K562 (cell line): Measurements from ENCODE around the gene SEPTIN1. TPM values are rescaled to one million over a fixed set of nuclear protein-coding genes. Genes with fewer than 3 reads are reported as not detected.
A peak's percentile ranks its signal among the peaks of the same experiment; 100 is the strongest.

Experiments used
- AFF1 ChIP-seq, 2 experiments: fragments of 450-650 bp; IDR thresholded peaks; 2 replicates each; pipeline ENCODE4 v1.6.1; 2018; ENCODE audit warnings: mild to moderate bottlenecking in 2 of 2, low read depth in 1 of 2; ENCODE audit not compliant: partially characterized antibody in 2 of 2
- BACH1 ChIP-seq: fragments of 200-800 bp; sonication (Bioruptor generic); IDR thresholded peaks from 2 replicates; pipeline ENCODE4 v1.6.1; 2016; ENCODE audit warnings: missing genetic modification characterization, missing compliant biosample characterization
- CREBBP ChIP-seq: IDR thresholded peaks from one replicate; pipeline ENCODE4 v1.6.1; 2012; ENCODE audit warnings: low read depth, mild to moderate bottlenecking, control low read depth, inconsistent platforms, low read length
- ESRRA ChIP-seq: fragments of 450-650 bp; IDR thresholded peaks from 2 replicates; pipeline ENCODE4 v1.6.1; 2014; ENCODE audit warnings: low read depth, mild to moderate bottlenecking, moderate library complexity, borderline replicate concordance
- NFIX ChIP-seq: fragments of 250-450 bp; sonication (Bioruptor Pico); IDR thresholded peaks from 2 replicates; pipeline ENCODE4 v1.4.0; 2020; ENCODE audit warnings: low read depth, mild to moderate bottlenecking, moderate library complexity
- RAD51 ChIP-seq: fragments of 450-650 bp; IDR thresholded peaks from 2 replicates; pipeline ENCODE4 v1.7.1; 2016; ENCODE audit warnings: low read depth, mild to moderate bottlenecking, borderline replicate concordance
- RBM17 ChIP-seq: fragments of 200-400 bp; formaldehyde crosslinking; IDR thresholded peaks from 2 replicates; pipeline ENCODE4 v1.6.1; 2017; ENCODE audit warnings: low read depth, mild to moderate bottlenecking, low read length, borderline replicate concordance
- RERE ChIP-seq: sonication (generic); formaldehyde crosslinking; IDR thresholded peaks from 2 replicates; pipeline ENCODE4 v1.8.0; 2023; ENCODE audit warnings: missing genetic modification reagents, mild to moderate bottlenecking, borderline replicate concordance
- RFX7 ChIP-seq: fragments of 250-450 bp; sonication (Bioruptor Pico); IDR thresholded peaks from 2 replicates; pipeline ENCODE4 v1.5.1; 2021; ENCODE audit warnings: mild to moderate bottlenecking
- SIRT6 ChIP-seq: IDR thresholded peaks from one replicate; pipeline ENCODE4 v1.6.1; 2012; ENCODE audit warnings: low read depth, mild to moderate bottlenecking, control low read depth, inconsistent platforms, low read length, moderate library complexity
- ZFPM2 ChIP-seq: fragments of 250-450 bp; sonication (Bioruptor Pico); IDR thresholded peaks from 2 replicates; pipeline ENCODE4 v1.5.1; 2022; ENCODE audit warnings: mild to moderate bottlenecking
- ZNF124 ChIP-seq: sonication (generic); formaldehyde crosslinking; IDR thresholded peaks from 2 replicates; pipeline ENCODE4 v1.8.1; 2022; ENCODE audit warnings: missing genetic modification reagents
- polyA plus RNA-seq, 8 experiments: library from polyadenylated mRNA; depleted of rRNA in 4 of 8; stranded (reverse) in 5 of 8; unstranded in 3 of 8; fragments of >200 nt; fragmentation: Nextera tagmentation in 2 of 8; fragmentation: Illumina TruSeq in 1 of 8; extraction: Ambion mirVana in 2 of 8; extraction: Trizol in 1 of 8; gene quantifications; 2 replicates each; pipeline versions ENCODE4 v1.2.1 to v1.2.3, GENCODE V29; 2011 to 2014; ENCODE audit warnings: inconsistent platforms in 1 of 8, missing spikeins in 1 of 8
- total RNA-seq, 7 experiments: library from RNA; depleted of rRNA in 6 of 7; stranded (reverse); fragments of >200 nt in 6 of 7; fragmentation: Illumina TruSeq in 2 of 7; extraction: Trizol in 2 of 7; gene quantifications; 2 replicates each; pipeline versions ENCODE4 v1.2.1 to v1.2.3, GENCODE V29; 2011 to 2021; ENCODE audit warnings: low replicate concordance in 1 of 7
- TF ChIP-seq, protein P1 (sequence below): fragments of 450-650 bp; conservative IDR thresholded peaks from 2 replicates; pipeline ENCODE4 v1.6.1; 2016; ENCODE audit warnings: missing genetic modification characterization, low read depth, mild to moderate bottlenecking, control low read depth, missing compliant biosample characterization
- TF ChIP-seq, protein P2 (sequence below): fragments of 200-800 bp; sonication (Bioruptor generic); IDR thresholded peaks from 2 replicates; pipeline ENCODE4 v1.6.1; 2017; ENCODE audit warnings: missing genetic modification characterization, missing compliant biosample characterization

The SEPTIN1 gene
- total and polyA plus RNA-seq, 9 of the 15 experiments (the other 6 are each of a cell fraction or from before 2014, with no cell fraction given), result 0.23 to 5.6 (median 1.7) TPM; not detected in 1

- TF ChIP-seq, protein P1, sequence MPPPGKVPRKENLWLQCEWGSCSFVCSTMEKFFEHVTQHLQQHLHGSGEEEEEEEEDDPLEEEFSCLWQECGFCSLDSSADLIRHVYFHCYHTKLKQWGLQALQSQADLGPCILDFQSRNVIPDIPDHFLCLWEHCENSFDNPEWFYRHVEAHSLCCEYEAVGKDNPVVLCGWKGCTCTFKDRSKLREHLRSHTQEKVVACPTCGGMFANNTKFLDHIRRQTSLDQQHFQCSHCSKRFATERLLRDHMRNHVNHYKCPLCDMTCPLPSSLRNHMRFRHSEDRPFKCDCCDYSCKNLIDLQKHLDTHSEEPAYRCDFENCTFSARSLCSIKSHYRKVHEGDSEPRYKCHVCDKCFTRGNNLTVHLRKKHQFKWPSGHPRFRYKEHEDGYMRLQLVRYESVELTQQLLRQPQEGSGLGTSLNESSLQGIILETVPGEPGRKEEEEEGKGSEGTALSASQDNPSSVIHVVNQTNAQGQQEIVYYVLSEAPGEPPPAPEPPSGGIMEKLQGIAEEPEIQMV (tag), result no peak
- TF ChIP-seq AFF1 (IDR thresholded peaks at IDR 0.05; ENCODE audit: low read depth in 1 of 2, partially characterized antibody in 2 of 2) (peak in 1 of 2 experiments; percentile 49), ZFPM2 (CRISPR knock-in tag) (no peak), ZNF124 (CRISPR knock-in tag) (no peak), RFX7 (CRISPR knock-in tag) (no peak), BACH1 (peak; percentile 52; the same call in 1 of the 2 replicates), CREBBP (no peak), RBM17 (no peak), RERE (CRISPR knock-in tag) (no peak), RAD51 (no peak), NFIX (CRISPR knock-in tag) (no peak), ESRRA (no peak), SIRT6 (no peak)
- TF ChIP-seq, protein P2, sequence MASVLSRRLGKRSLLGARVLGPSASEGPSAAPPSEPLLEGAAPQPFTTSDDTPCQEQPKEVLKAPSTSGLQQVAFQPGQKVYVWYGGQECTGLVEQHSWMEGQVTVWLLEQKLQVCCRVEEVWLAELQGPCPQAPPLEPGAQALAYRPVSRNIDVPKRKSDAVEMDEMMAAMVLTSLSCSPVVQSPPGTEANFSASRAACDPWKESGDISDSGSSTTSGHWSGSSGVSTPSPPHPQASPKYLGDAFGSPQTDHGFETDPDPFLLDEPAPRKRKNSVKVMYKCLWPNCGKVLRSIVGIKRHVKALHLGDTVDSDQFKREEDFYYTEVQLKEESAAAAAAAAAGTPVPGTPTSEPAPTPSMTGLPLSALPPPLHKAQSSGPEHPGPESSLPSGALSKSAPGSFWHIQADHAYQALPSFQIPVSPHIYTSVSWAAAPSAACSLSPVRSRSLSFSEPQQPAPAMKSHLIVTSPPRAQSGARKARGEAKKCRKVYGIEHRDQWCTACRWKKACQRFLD, result no peak
These were observed 4.5 kb downstream of the SEPTIN1 start (continued) for GRCh38 chr16:30377812-30378235.
